ENCODE data around the gene KCNJ3. TPM values are rescaled to one million over a fixed set of nuclear protein-coding genes. Genes with fewer than 3 reads are reported as not detected.
A peak's percentile ranks its signal among the peaks of the same experiment; 100 is the strongest.
"Not testable (repeated sequence)": the region's sequence is repeated elsewhere in the genome, so short reads cannot be mapped to it uniquely, and the experiment has no call there.

Gene KCNJ3
- total and polyA plus RNA-seq, 4 experiments from 2014 or later = not detected

DNA sequence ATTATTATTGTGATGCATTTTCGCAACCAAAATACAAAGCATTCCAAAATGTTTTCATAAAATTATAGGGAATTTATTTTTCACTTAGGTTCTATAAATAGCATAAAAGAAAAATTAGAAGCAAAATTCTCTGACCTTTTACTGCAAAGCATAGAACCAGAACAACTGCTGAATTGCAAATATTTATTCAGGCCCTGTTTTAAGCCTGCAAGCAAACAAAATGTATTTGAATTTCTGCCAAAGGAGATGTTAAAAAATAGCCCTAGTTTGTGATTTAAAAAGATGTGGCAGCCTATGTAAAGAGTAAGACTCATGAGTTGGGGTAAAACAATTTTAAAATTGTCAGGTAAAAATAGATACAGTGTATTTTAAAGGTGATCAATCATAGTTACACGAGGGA lies 138.1 kb downstream of the KCNJ3 start:
- Mint-ChIP-seq H3K27me3 (no peaks in the 10 kb centered on the region), H3K36me3 (no peaks in the 10 kb centered on the region), H3K4me3 (no peak overlapping the region), H3K27ac (no peak overlapping the region), H3K4me1 (no peaks in the 10 kb centered on the region), H3K9me3 (peaks cover 0 to 11% (median 2%) of the 10 kb centered on the region in 8 donors)
- intact Hi-C loops (cut with micrococcal nuclease) = no loop called here
- ChIA-PET CTCF (ENCODE audit: partially characterized antibody) (no interaction called here), POLR2A (ENCODE audit: partially characterized antibody) (no interaction called here)
- DNase-seq = no peak
- Histone ChIP-seq H3K27ac (ENCODE audit: low read depth, low read length) (no peak overlapping the region), H3K4me1 (ENCODE audit: insufficient read depth, low read length) (no peaks in the 10 kb centered on the region), H3K36me3 (ENCODE audit: insufficient read depth, low read length) (no peaks in the 10 kb centered on the region), H3K4me3 (ENCODE audit: low read length in 2 of 2) (no peak overlapping the region), H3K27me3 (ENCODE audit: insufficient read depth, low read length) (no peaks in the 10 kb centered on the region), H3K9me3 (ENCODE audit: control insufficient read depth in 1 of 2, low read length in 2 of 2) (no peaks in the 10 kb centered on the region)

- no peaks in the 10 kb centered on the region for H3K27me3 Mint-ChIP-seq
Observed at GRCh38 chr2:154837035-154837434, 138.5 kb downstream of the KCNJ3 start.

DNA sequence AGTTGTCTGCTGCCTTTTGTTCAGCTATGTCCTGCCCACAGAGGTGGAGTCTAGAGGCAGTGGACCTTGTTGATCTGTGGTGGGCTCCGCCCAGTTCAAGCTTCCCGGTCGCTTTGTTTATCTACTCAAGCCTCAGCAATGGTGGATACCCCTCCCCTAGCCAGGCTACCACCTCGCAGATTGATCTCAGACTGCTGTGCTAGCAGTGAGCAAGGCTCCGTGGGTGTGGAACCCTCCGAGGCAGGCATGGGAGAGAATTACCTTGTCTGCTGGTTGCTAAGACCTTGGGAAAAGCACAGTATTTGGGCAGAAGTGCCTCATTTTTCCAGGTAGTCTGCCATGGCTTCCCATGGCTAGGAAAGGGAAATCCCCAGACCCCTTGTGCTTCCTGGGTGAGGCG lies 146.0 kb downstream of the KCNJ3 start:
- Mint-ChIP-seq H3K27ac (no peak overlapping the region), H3K9me3 (peaks cover 0 to 15% (median 5%) of the 10 kb centered on the region in 8 donors), H3K27me3 (no peaks in the 10 kb centered on the region), H3K4me1 (no peaks in the 10 kb centered on the region), H3K4me3 (no peak overlapping the region), H3K36me3 (no peaks in the 10 kb centered on the region)
- Histone ChIP-seq H3K27me3 (ENCODE audit: insufficient read depth, low read length) (no peaks in the 10 kb centered on the region), H3K36me3 (ENCODE audit: insufficient read depth, low read length) (no peaks in the 10 kb centered on the region), H3K4me3 (ENCODE audit: low read length in 2 of 2) (no peak overlapping the region), H3K4me1 (ENCODE audit: insufficient read depth, low read length) (no peaks in the 10 kb centered on the region), H3K27ac (ENCODE audit: low read depth, low read length) (no peak overlapping the region), H3K9me3 (ENCODE audit: control insufficient read depth in 1 of 2, low read length in 2 of 2) (no peaks in the 10 kb centered on the region)
- ChIA-PET CTCF (ENCODE audit: partially characterized antibody) (no interaction called here), POLR2A (ENCODE audit: partially characterized antibody) (no interaction called here)
- DNase-seq = no peak
- intact Hi-C loops (cut with micrococcal nuclease) = no loop called here

More at GRCh38 chr2:154837035-154837434, 138.5 kb downstream of the KCNJ3 start:
- H3K4me3 Mint-ChIP-seq = no peak overlapping the region
- H3K9me3 Mint-ChIP-seq = peaks cover 0 to 11% (median 3%) of the 10 kb centered on the region in 8 donors
- H3K36me3 ChIP-seq (ENCODE audit: insufficient read depth, low read length) = no peaks in the 10 kb centered on the region
- H3K27ac ChIP-seq (ENCODE audit: low read depth, low read length) = no peak overlapping the region
- H3K4me3 ChIP-seq (ENCODE audit: low read length in 2 of 2) = no peak overlapping the region
- H3K27ac Mint-ChIP-seq = no peak overlapping the region
- H3K9me3 ChIP-seq (ENCODE audit: control insufficient read depth in 1 of 2, low read length in 2 of 2) = no peaks in the 10 kb centered on the region
- intact Hi-C loops (cut with micrococcal nuclease) = no loop called here
- no peaks in the 10 kb centered on the region for H3K4me1 Mint-ChIP-seq
- ChIA-PET POLR2A (ENCODE audit: partially characterized antibody) (no interaction called here), CTCF (ENCODE audit: partially characterized antibody) (no interaction called here)
- no peaks in the 10 kb centered on the region for H3K4me1 ChIP-seq (ENCODE audit: insufficient read depth, low read length)
- no peaks in the 10 kb centered on the region for H3K36me3 Mint-ChIP-seq
- H3K27me3 ChIP-seq (ENCODE audit: insufficient read depth, low read length) = no peaks in the 10 kb centered on the region
- DNase-seq = no peak

GRCh38 chr2:154846842-154847241 lies 148.3 kb downstream of the KCNJ3 start:
- no peak for DNase-seq

GRCh38 chr2:154849482-154849881 lies 151.0 kb downstream of the KCNJ3 start:
- Histone ChIP-seq H3K36me3 (ENCODE audit: insufficient read depth, low read length) (no peaks in the 10 kb centered on the region), H3K27me3 (ENCODE audit: insufficient read depth, low read length) (no peaks in the 10 kb centered on the region), H3K4me3 (ENCODE audit: low read length in 2 of 2) (no peak overlapping the region), H3K9me3 (ENCODE audit: control insufficient read depth in 1 of 2, low read length in 2 of 2) (no peaks in the 10 kb centered on the region), H3K27ac (ENCODE audit: low read depth, low read length) (no peak overlapping the region), H3K4me1 (ENCODE audit: insufficient read depth, low read length) (no peaks in the 10 kb centered on the region)
- Mint-ChIP-seq H3K4me1 (no peaks in the 10 kb centered on the region), H3K27me3 (no peaks in the 10 kb centered on the region), H3K36me3 (no peaks in the 10 kb centered on the region), H3K4me3 (no peak overlapping the region), H3K9me3 (peaks cover 0 to 4% (median 0%) of the 10 kb centered on the region in 8 donors), H3K27ac (peak overlapping the region in 1 of 7 donors; percentile 6)
- intact Hi-C loops (cut with micrococcal nuclease) = no loop called here
- POLR2A ChIA-PET (ENCODE audit: partially characterized antibody) = no interaction called here
- CTCF ChIA-PET (ENCODE audit: partially characterized antibody) = interaction anchor here (0.7 kb wide), 1 partner anchor 76 kb away, joined by 3 read pairs; no protein-coding TSS in a partner anchor
- no peak for DNase-seq

More at GRCh38 chr2:154846842-154847241, 148.3 kb downstream of the KCNJ3 start:
- CTCF ChIA-PET (ENCODE audit: partially characterized antibody) = no interaction called here
- no peaks in the 10 kb centered on the region for H3K27me3 Mint-ChIP-seq
- no peaks in the 10 kb centered on the region for H3K36me3 ChIP-seq (ENCODE audit: insufficient read depth, low read length)
- H3K4me3 Mint-ChIP-seq = no peak overlapping the region
- H3K9me3 Mint-ChIP-seq = peaks cover 0 to 9% (median 3%) of the 10 kb centered on the region in 8 donors
- no peak overlapping the region for H3K27ac ChIP-seq (ENCODE audit: low read depth, low read length)
- no peaks in the 10 kb centered on the region for H3K27me3 ChIP-seq (ENCODE audit: insufficient read depth, low read length)
- H3K9me3 ChIP-seq (ENCODE audit: control insufficient read depth in 1 of 2, low read length in 2 of 2) = no peaks in the 10 kb centered on the region
- no peaks in the 10 kb centered on the region for H3K4me1 Mint-ChIP-seq
- H3K4me3 ChIP-seq (ENCODE audit: low read length in 2 of 2) = no peak overlapping the region
- no peak overlapping the region for H3K27ac Mint-ChIP-seq
- intact Hi-C loops (cut with micrococcal nuclease) = no loop called here
- POLR2A ChIA-PET (ENCODE audit: partially characterized antibody) = no interaction called here
- H3K4me1 ChIP-seq (ENCODE audit: insufficient read depth, low read length) = no peaks in the 10 kb centered on the region
- no peaks in the 10 kb centered on the region for H3K36me3 Mint-ChIP-seq

- Histone ChIP-seq H3K27ac (ENCODE audit: low read depth, low read length) (no peak overlapping the region), H3K4me1 (ENCODE audit: insufficient read depth, low read length) (no peaks in the 10 kb centered on the region), H3K27me3 (ENCODE audit: insufficient read depth, low read length) (no peaks in the 10 kb centered on the region), H3K4me3 (ENCODE audit: low read length in 2 of 2) (no peak overlapping the region), H3K36me3 (ENCODE audit: insufficient read depth, low read length) (no peaks in the 10 kb centered on the region), H3K9me3 (ENCODE audit: control insufficient read depth in 1 of 2, low read length in 2 of 2) (no peaks in the 10 kb centered on the region)
- intact Hi-C loops (cut with micrococcal nuclease) = no loop called here
- Mint-ChIP-seq H3K4me3 (no peak overlapping the region), H3K27ac (no peak overlapping the region), H3K27me3 (no peaks in the 10 kb centered on the region), H3K36me3 (no peaks in the 10 kb centered on the region), H3K9me3 (peaks cover 0 to 4% (median 0%) of the 10 kb centered on the region in 8 donors), H3K4me1 (no peaks in the 10 kb centered on the region)
- CTCF ChIA-PET (ENCODE audit: partially characterized antibody) = no interaction called here
- POLR2A ChIA-PET (ENCODE audit: partially characterized antibody) = no interaction called here
- no peak for DNase-seq
Observed at GRCh38 chr2:154850532-154850931, 152.0 kb downstream of the KCNJ3 start.

DNA sequence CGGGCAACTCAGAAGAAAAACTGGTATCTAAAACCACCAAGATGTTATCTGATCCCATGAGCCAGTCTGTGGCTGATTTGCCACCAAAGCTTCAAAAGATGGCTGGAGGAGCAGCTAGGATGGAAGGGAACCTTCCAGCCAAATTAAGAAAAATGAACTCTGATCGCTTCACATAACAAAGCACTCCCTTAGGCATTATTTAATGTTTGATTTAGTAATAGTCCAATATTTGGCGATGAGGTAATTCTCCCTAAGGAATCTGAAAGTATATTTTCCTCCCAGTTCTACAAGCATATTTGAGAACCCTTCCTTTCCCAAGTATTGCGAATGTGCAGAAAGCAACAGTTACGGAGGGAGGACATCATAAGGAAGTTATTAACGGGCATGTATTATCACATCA lies 156.6 kb downstream of the KCNJ3 start:
- CTCF ChIA-PET (ENCODE audit: partially characterized antibody) = no interaction called here
- Histone ChIP-seq H3K27me3 (ENCODE audit: insufficient read depth, low read length) (no peaks in the 10 kb centered on the region), H3K4me1 (ENCODE audit: insufficient read depth, low read length) (no peaks in the 10 kb centered on the region), H3K4me3 (ENCODE audit: low read length in 2 of 2) (no peak overlapping the region), H3K27ac (ENCODE audit: low read depth, low read length) (no peak overlapping the region), H3K9me3 (ENCODE audit: control insufficient read depth in 1 of 2, low read length in 2 of 2) (no peaks in the 10 kb centered on the region), H3K36me3 (ENCODE audit: insufficient read depth, low read length) (no peaks in the 10 kb centered on the region)
- intact Hi-C loops (cut with micrococcal nuclease) = no loop called here
- Mint-ChIP-seq H3K9me3 (peaks cover 0 to 4% (median 0%) of the 10 kb centered on the region in 8 donors), H3K27me3 (no peaks in the 10 kb centered on the region), H3K36me3 (no peaks in the 10 kb centered on the region), H3K27ac (no peak overlapping the region), H3K4me3 (no peak overlapping the region), H3K4me1 (no peaks in the 10 kb centered on the region)
- POLR2A ChIA-PET (ENCODE audit: partially characterized antibody) = no interaction called here
- no peak for DNase-seq

GRCh38 chr2:154867151-154867550 lies 168.7 kb downstream of the KCNJ3 start:
- POLR2A ChIA-PET (ENCODE audit: partially characterized antibody); H3K4me3 ChIP-seq (ENCODE audit: low read length in 2 of 2); H3K9me3 Mint-ChIP-seq; H3K4me1 Mint-ChIP-seq; intact Hi-C loops (cut with micrococcal nuclease); H3K36me3 Mint-ChIP-seq; H3K27ac ChIP-seq (ENCODE audit: low read depth, low read length); DNase-seq; H3K27me3 ChIP-seq (ENCODE audit: insufficient read depth, low read length); H3K36me3 ChIP-seq (ENCODE audit: insufficient read depth, low read length); H3K27ac Mint-ChIP-seq; H3K9me3 ChIP-seq (ENCODE audit: control insufficient read depth in 1 of 2, low read length in 2 of 2); H3K4me3 Mint-ChIP-seq; H3K4me1 ChIP-seq (ENCODE audit: insufficient read depth, low read length); CTCF ChIA-PET (ENCODE audit: partially characterized antibody); H3K27me3 Mint-ChIP-seq: not testable (repeated sequence)
